Stomach smooth muscle (tissue), 2 donors: ENCODE results near the gene CMTM3.
"Not testable (repeated sequence)": the region's sequence is repeated elsewhere in the genome, so short reads cannot be mapped to it uniquely, and the experiment has no call there.

Experiments used
- H3K27ac ChIP-seq: one replicate; pipeline ENCODE4 v1.7.0; 2013; ENCODE audit warnings: mild to moderate bottlenecking, low read length, inconsistent platforms
- H3K27me3 ChIP-seq, 2 donors: one replicate each; pipeline ENCODE4 v1.7.0; 2013; ENCODE audit warnings: low read length in 2 of 2; ENCODE audit not compliant: insufficient read depth in 2 of 2, control insufficient read depth in 1 of 2
- H3K36me3 ChIP-seq, 2 donors: one replicate each; pipeline ENCODE4 v1.7.0; 2013; ENCODE audit warnings: low read length in 2 of 2; ENCODE audit not compliant: control insufficient read depth in 2 of 2, insufficient read depth in 2 of 2
- H3K4me1 ChIP-seq: one replicate; pipeline ENCODE4 v1.7.0; 2013; ENCODE audit warnings: low read length; ENCODE audit not compliant: control insufficient read depth, insufficient read depth
- H3K4me3 ChIP-seq, 2 donors: one replicate each; pipeline ENCODE4 v1.7.0; 2013; ENCODE audit warnings: low read length in 2 of 2
- H3K9ac ChIP-seq, 2 donors: one replicate each; pipeline ENCODE4 v1.7.0; 2013; ENCODE audit warnings: low read length in 2 of 2, mild to moderate bottlenecking in 1 of 2
- H3K9me3 ChIP-seq, 2 donors: one replicate each; pipeline ENCODE4 v1.7.0; 2013; ENCODE audit warnings: low read length in 2 of 2; ENCODE audit not compliant: control insufficient read depth in 2 of 2
- donor health status: healthy.
- donor health status: Pancreatic carcinoma.

CMTM3 gene

GRCh38 chr16:66620429-66620795 lies 15.9 kb downstream of the CMTM3 start:
- peaks cover 3 to 5% of the 10 kb centered on the region in 2 donors for H3K36me3 ChIP-seq
- no peak overlapping the region for H3K9ac ChIP-seq
- H3K9me3 ChIP-seq, result no peaks in the 10 kb centered on the region
- H3K27me3 ChIP-seq, result no peaks in the 10 kb centered on the region
- H3K4me1 ChIP-seq, result peaks cover 5% of the 10 kb centered on the region
- H3K4me3 ChIP-seq, result no peak overlapping the region
- H3K27ac ChIP-seq, result no peak overlapping the region

GRCh38 chr16:66621973-66622372 lies 17.5 kb downstream of the CMTM3 start:
- Histone ChIP-seq H3K36me3 (peaks cover 3 to 5% of the 10 kb centered on the region in 2 donors), H3K4me1 (peaks cover 5% of the 10 kb centered on the region), H3K27me3 (no peaks in the 10 kb centered on the region), H3K4me3 (no peak overlapping the region), H3K27ac (no peak overlapping the region), H3K9ac (no peak overlapping the region), H3K9me3 (no peaks in the 10 kb centered on the region)

GRCh38 chr16:66622863-66623262 lies 18.4 kb downstream of the CMTM3 start:
- Histone ChIP-seq H3K9me3 (no peaks in the 10 kb centered on the region), H3K4me1 (peaks cover 5% of the 10 kb centered on the region), H3K27me3 (no peaks in the 10 kb centered on the region), H3K27ac (no peak overlapping the region), H3K4me3 (no peak overlapping the region), H3K36me3 (peaks cover 3 to 5% of the 10 kb centered on the region in 2 donors), H3K9ac (no peak overlapping the region)

DNA sequence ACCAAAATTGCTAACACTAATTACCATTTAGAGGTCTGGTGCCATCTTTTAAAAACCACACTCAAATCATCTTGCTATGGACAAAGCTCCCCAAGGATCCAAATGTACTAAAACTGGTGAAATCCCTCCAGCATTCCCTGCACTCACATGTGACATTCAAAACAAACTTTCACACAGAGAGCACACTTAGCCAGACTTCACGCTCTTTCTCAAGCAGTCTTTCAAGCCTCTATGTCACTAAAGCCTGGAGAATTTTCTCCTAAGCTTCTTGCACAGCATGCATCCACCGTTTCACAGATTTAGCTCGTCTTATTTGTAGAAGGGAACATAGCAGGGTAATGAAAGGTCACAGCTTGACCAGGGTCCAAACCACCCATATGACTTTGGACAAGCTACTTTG lies 19.3 kb downstream of the CMTM3 start:
- Histone ChIP-seq H3K9ac (no peak overlapping the region), H3K27me3 (no peaks in the 10 kb centered on the region), H3K4me1 (peaks cover under 1% of the 10 kb centered on the region), H3K4me3 (no peak overlapping the region), H3K9me3 (no peaks in the 10 kb centered on the region), H3K27ac (no peak overlapping the region), H3K36me3 (peaks cover 3 to 5% of the 10 kb centered on the region in 2 donors)

DNA sequence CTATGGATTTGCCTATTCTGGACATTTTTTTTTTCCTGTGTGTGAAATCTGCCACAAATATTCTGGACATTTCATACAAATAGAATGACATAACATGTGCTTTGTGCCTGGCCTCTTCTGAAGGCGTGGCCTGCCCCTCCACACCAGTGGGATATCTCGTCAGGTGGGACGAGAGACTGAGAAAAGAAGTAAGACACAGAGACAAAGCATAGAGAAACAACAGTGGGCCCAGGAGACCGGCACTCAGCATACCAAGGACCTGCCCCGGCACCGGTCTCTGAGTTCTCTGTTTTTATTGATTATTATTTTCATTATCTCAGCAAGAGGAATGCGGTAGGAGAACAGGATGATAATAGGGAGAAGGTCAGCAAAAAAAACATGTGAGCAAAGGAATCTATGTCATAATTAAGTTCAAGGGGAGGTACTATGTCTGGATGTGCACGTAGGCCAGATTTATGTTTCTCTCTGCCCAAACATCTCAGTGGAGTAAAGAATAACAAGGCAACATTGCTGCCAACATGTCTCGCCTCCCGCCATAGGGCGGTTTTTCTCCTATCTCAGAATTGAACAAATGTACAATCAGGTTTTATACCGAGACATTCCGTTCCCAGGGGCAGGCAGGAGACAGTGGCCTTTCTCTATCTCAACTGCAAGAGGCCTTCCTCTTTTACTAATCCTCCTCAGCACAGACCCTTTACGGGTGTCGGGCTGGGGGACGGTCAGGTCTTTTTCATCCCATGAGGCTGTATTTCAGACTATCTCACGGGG lies 23.3 kb downstream of the CMTM3 start:
- not testable (repeated sequence) for H3K27me3 ChIP-seq, H3K9me3 ChIP-seq, H3K4me3 ChIP-seq, H3K27ac ChIP-seq, H3K36me3 ChIP-seq, H3K4me1 ChIP-seq, H3K9ac ChIP-seq

GRCh38 chr16:66629856-66630255 lies 25.4 kb downstream of the CMTM3 start:
- no peaks in the 10 kb centered on the region for H3K9me3 ChIP-seq

DNA sequence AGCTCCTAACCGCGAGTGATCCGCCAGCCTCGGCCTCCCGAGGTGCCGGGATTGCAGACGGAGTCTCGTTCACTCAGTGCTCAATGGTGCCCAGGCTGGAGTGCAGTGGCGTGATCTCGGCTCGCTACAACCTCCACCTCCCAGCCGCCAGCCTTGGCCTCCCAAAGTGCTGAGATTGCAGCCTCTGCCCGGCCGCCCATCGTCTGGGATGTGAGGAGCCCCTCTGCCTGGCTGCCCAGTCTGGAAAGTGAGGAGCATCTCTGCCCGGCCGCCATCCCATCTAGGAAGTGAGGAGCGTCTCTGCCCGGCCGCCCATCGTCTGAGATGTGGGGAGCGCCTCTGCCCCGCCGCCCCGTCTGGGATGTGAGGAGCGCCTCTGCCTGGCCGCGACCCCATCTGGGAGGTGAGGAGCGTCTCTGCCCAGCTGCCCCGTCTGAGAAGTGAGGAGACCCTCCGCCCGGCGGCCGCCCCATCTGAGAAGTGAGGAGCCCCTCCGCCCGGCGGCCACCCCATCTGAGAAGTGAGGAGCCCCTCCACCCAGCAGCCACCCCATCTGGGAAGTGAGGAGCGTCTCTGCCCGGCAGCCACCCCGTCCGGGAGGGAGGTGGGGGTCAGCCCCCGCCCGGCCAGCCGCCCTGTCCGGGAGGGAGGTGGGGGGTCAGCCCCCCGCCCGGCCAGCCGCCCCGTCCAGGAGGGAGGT lies 26.2 kb downstream of the CMTM3 start:
- not testable (repeated sequence) for H3K36me3 ChIP-seq, H3K9me3 ChIP-seq, H3K27me3 ChIP-seq, H3K4me1 ChIP-seq, H3K4me3 ChIP-seq, H3K9ac ChIP-seq, H3K27ac ChIP-seq

More at GRCh38 chr16:66629856-66630255, 25.4 kb downstream of the CMTM3 start:
- no peak overlapping the region for H3K9ac ChIP-seq
- H3K27ac ChIP-seq, result no peak overlapping the region
- no peaks in the 10 kb centered on the region for H3K4me1 ChIP-seq
- no peak overlapping the region for H3K4me3 ChIP-seq
- no peaks in the 10 kb centered on the region for H3K36me3 ChIP-seq
- no peaks in the 10 kb centered on the region for H3K27me3 ChIP-seq

GRCh38 chr16:66631558-66631957 lies 27.1 kb downstream of the CMTM3 start:
- H3K27me3 ChIP-seq, H3K4me3 ChIP-seq, H3K27ac ChIP-seq, H3K36me3 ChIP-seq, H3K4me1 ChIP-seq, H3K9ac ChIP-seq, H3K9me3 ChIP-seq: not testable (repeated sequence)

DNA sequence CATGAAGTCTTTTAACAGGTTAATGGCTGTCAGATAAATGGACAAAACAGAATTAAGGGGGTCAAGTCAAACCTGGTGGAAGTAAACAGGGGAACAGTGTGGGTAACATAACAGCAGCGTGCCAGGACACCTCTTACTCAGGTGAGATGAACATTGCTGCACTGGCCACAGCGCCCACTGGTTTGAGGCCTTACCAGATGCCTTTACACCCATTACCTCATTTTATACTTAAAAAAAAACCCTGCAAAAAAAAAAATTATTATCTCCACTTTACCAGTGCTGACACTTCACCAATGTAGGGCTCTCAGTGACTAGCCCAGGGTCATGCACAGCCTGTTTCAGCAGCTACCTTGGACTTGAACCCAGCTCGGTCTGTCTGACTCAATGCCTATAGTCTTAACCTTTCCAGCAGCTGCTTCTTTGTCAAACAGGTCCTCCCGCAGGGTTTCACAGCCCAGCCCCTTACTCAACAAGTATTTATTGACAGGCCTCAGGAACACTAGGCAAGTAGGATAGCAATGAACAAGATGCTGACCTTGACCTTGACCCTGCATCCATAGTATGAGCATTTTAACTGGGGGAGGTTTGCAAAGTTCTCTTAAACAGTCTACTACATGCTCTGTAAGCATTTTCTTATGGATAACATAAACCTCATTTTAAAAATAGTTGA lies 30.2 kb downstream of the CMTM3 start:
- Histone ChIP-seq H3K27ac (no peak overlapping the region), H3K27me3 (no peaks in the 10 kb centered on the region), H3K9me3 (no peaks in the 10 kb centered on the region), H3K4me3 (no peak overlapping the region), H3K9ac (no peak overlapping the region), H3K4me1 (no peaks in the 10 kb centered on the region), H3K36me3 (peaks cover 0 to 2% of the 10 kb centered on the region in 2 donors)

GRCh38 chr16:66635406-66635805 lies 30.9 kb downstream of the CMTM3 start:
- Histone ChIP-seq H3K27me3 (no peaks in the 10 kb centered on the region), H3K4me3 (no peak overlapping the region), H3K4me1 (no peaks in the 10 kb centered on the region), H3K36me3 (peaks cover 0 to 2% of the 10 kb centered on the region in 2 donors), H3K9ac (no peak overlapping the region), H3K9me3 (no peaks in the 10 kb centered on the region), H3K27ac (no peak overlapping the region)

DNA sequence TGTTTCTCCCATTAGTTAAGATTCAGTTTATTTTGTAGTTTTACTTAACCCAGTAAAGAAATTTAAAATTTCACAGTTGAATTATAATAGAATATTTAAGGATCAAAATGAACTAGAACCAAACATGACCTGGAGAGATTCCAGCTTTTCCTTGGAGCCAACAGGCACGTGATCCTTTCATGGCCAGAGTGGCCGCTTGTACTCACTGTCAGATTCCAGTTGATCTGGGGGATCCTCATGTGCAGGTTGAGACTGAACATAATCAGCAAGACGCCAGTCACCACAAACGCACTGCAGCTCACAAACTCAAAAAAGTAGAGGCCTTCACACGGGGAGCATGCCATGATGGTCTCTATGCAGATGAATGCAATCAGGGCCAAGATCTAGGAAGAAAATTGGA lies 31.7 kb downstream of the CMTM3 start:
- Histone ChIP-seq H3K4me3 (no peak overlapping the region), H3K9me3 (no peaks in the 10 kb centered on the region), H3K9ac (no peak overlapping the region), H3K27me3 (no peaks in the 10 kb centered on the region), H3K4me1 (no peaks in the 10 kb centered on the region), H3K27ac (no peak overlapping the region), H3K36me3 (peaks cover 0 to 2% of the 10 kb centered on the region in 2 donors)
